Gastroesophageal sphincter (tissue), 4 donors: Measurements from ENCODE around the gene RBP3. TPM values are rescaled to one million over a fixed set of nuclear protein-coding genes. Genes with fewer than 3 reads are reported as not detected.

Source experiments
- ATAC-seq: fragments of 150-250 bp; one replicate; pipeline ENCODE4 v1.9.1; 2016; ENCODE audit warnings: mild to moderate bottlenecking, moderate library complexity
- H3K27ac ChIP-seq, 4 donors: fragments of 200-600 bp; sonication (generic) in 3 of 4; 1 replicate in 3 of 4; 2 replicates in 1 of 4; pipeline ENCODE4 v1.5.1; 2016 to 2019
- H3K27me3 ChIP-seq: fragments of 200-600 bp; sonication (generic); one replicate; pipeline ENCODE4 v1.5.1; 2019
- H3K36me3 ChIP-seq, 2 donors: fragments of 200-600 bp; sonication (generic); one replicate each; pipeline ENCODE4 v1.5.1; 2019; ENCODE audit warnings: control low read depth in 1 of 2
- H3K4me1 ChIP-seq, 3 donors: fragments of 200-600 bp; sonication (generic); 1 replicate in 2 of 3; 2 replicates in 1 of 3; pipeline ENCODE4 v1.5.1; 2016 to 2019; ENCODE audit warnings: control low read depth in 2 of 3
- H3K4me3 ChIP-seq, 2 donors: fragments of 200-600 bp; sonication (generic); one replicate each; pipeline ENCODE4 v1.5.1; 2019; ENCODE audit warnings: mild to moderate bottlenecking in 1 of 2, moderate library complexity in 1 of 2
- H3K9me3 ChIP-seq, 3 donors: fragments of 200-600 bp; sonication (generic); one replicate each; pipeline ENCODE4 v1.5.1; 2017 to 2019; ENCODE audit warnings: control low read depth in 2 of 3
- EP300 ChIP-seq: sonication (generic); formaldehyde crosslinking; IDR thresholded peaks from one replicate; pipeline ENCODE4 v1.6.1; 2017; ENCODE audit warnings: antibody characterized with exemption, mild to moderate bottlenecking
- POLR2A ChIP-seq, 2 donors: fragments of 450-650 bp; IDR thresholded peaks; one replicate each; pipeline ENCODE4 v1.6.1; 2017; ENCODE audit warnings: antibody characterized with exemption in 2 of 2, mild to moderate bottlenecking in 2 of 2, moderate library complexity in 1 of 2
- POLR2AphosphoS5 ChIP-seq: sonication (generic); formaldehyde crosslinking; IDR thresholded peaks from one replicate; pipeline ENCODE4 v1.6.1; 2017; ENCODE audit warnings: antibody characterized with exemption
- WGBS, 2 donors: methylation state at CpG; one replicate each; pipeline ENCODE4 v1.1.5; 2018; ENCODE audit warnings: low coverage in 1 of 2; 5-methylcytosine and 5-hydroxymethylcytosine counted together
- total RNA-seq, 4 donors: library from RNA; depleted of rRNA; stranded (reverse); fragments of >200 nt; gene quantifications; one replicate each; pipeline ENCODE4 v1.1.0, GENCODE V29; 2016
- TF ChIP-seq, protein P1 (sequence below), 4 experiments: fragments of 200-600 bp in 2 of 4; fragments of 450-650 bp in 2 of 4; sonication (generic) in 1 of 4; IDR thresholded peaks; one replicate each; pipeline ENCODE4 v1.5.1; 2017 to 2019; ENCODE audit warnings: antibody characterized with exemption in 4 of 4, mild to moderate bottlenecking in 2 of 4, moderate library complexity in 2 of 4

RBP3 gene
- total RNA-seq, 4 donors from 2014 or later: not detected

DNA sequence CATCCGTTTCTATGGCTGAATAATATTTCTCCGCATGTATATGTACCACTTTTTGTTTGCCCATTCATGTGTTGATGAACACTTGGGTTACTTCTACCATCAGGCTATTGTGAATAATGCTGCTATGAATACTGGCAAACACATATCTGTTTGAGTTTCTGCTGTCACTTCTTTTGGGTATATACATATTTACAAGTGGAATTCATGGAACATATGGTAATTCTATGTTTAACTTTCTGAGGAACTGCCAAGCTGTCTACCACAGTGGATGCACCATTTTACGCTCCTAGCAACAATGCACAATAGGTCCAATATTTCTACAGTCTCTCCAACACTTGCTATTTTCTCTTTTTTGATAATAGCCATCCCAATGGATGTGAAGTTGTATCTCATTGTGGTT is 41.5 kb downstream of the RBP3 start:
- Histone ChIP-seq H3K4me1 (peaks cover 0 to 5% (median 0%) of the 10 kb centered on the region in 3 donors), H3K27me3 (no peaks in the 10 kb centered on the region), H3K9me3 (no peaks in the 10 kb centered on the region), H3K27ac (no peak overlapping the region), H3K4me3 (no peak overlapping the region), H3K36me3 (no peaks in the 10 kb centered on the region)
- no peak for ATAC-seq
- TF ChIP-seq, protein P1, sequence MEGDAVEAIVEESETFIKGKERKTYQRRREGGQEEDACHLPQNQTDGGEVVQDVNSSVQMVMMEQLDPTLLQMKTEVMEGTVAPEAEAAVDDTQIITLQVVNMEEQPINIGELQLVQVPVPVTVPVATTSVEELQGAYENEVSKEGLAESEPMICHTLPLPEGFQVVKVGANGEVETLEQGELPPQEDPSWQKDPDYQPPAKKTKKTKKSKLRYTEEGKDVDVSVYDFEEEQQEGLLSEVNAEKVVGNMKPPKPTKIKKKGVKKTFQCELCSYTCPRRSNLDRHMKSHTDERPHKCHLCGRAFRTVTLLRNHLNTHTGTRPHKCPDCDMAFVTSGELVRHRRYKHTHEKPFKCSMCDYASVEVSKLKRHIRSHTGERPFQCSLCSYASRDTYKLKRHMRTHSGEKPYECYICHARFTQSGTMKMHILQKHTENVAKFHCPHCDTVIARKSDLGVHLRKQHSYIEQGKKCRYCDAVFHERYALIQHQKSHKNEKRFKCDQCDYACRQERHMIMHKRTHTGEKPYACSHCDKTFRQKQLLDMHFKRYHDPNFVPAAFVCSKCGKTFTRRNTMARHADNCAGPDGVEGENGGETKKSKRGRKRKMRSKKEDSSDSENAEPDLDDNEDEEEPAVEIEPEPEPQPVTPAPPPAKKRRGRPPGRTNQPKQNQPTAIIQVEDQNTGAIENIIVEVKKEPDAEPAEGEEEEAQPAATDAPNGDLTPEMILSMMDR (IDR thresholded peaks at IDR 0.05): no peak
- TF ChIP-seq POLR2A (IDR thresholded peaks at IDR 0.05) (no peak), POLR2AphosphoS5 (no peak), EP300 (no peak)
- WGBS, 2 donors: 88 to 92% methylated on average over 3 of the region's 3 CpGs

DNA sequence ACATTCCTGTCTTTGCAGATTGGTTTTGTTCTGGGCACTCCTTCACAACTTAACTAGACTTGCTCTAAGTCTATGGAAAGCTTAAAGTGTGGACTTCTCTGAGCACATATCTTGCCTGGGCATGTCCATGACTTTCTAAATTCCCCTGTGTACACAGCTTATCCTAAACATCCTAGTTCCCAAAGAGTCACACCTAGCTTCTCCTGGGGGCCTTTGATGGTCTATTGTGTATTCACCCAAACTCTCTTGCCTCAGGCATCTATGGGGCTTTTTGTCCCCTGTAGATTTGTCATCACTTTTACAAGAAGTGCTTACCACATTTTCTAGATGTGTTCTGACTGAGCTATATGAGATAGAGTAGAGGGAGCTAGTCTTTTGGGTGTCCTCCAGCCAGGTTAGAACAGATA is 48.2 kb downstream of the RBP3 start:
- no peak overlapping the region for H3K4me3 ChIP-seq
- H3K36me3 ChIP-seq: no peaks in the 10 kb centered on the region
- no peak for TF ChIP-seq POLR2A (IDR thresholded peaks at IDR 0.05)
- TF ChIP-seq, protein P1 (IDR thresholded peaks at IDR 0.05): no peak
- no peak for TF ChIP-seq POLR2AphosphoS5
- no peak for TF ChIP-seq EP300
- no peak overlapping the region for H3K27ac ChIP-seq
- ATAC-seq: no peak
- H3K9me3 ChIP-seq: peaks cover 0 to 5% (median 0%) of the 10 kb centered on the region in 3 donors
- no peaks in the 10 kb centered on the region for H3K4me1 ChIP-seq
- no peaks in the 10 kb centered on the region for H3K27me3 ChIP-seq

DNA sequence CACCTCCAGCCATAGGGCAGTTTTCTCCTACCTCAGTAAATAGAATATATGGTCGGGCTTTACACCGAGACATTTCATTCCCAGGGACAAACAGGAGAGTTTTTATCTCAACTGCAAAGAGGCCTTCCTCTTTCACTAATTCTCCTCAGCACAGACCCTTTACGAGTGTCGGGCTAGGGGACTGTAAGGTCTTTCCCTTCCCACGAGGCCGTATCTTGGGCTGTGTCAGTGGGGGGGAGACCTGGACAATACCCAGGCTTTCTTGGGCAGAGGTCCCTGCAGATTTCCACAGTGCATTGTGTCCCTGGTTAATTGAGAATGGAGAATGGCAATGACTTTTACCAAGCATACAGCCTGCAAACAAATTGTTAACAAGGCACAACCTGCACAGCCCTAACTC is 49.1 kb downstream of the RBP3 start:
- Histone ChIP-seq H3K27me3 (no peaks in the 10 kb centered on the region), H3K4me1 (peaks cover 0 to 4% (median 0%) of the 10 kb centered on the region in 3 donors), H3K27ac (no peak overlapping the region), H3K4me3 (no peak overlapping the region), H3K36me3 (no peaks in the 10 kb centered on the region), H3K9me3 (peaks cover 0 to 5% (median 0%) of the 10 kb centered on the region in 3 donors)
- TF ChIP-seq POLR2A (IDR thresholded peaks at IDR 0.05) (no peak), POLR2AphosphoS5 (no peak), EP300 (no peak)
- TF ChIP-seq, protein P1 (IDR thresholded peaks at IDR 0.05): no peak
- WGBS, 2 donors: 77% methylated on average over 6 of the region's 6 CpGs; no CpG with 5 or more reads in 1 of the 2 donors
- no peak for ATAC-seq

DNA sequence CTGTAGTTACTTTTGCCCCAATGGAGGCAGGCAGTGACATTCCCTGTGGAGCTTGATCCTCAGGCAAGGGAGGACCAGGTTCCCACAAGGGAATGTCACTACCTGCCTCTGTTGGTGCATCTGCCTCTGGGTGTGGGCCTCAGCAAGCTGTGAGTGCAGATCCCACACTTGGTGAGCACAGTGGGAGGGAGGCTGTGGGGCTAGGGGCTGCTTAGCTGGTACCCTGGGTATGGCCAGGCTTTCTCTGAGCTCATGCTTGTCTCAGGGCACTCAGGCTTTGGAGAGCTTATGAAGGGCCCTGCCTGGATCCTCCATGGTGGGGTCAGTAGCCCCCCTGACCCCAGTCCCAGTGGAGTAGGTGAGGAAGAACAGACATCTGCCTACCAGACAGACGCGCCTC is 52.1 kb downstream of the RBP3 start:
- Histone ChIP-seq H3K4me1 (peaks cover 0 to 21% (median 13%) of the 10 kb centered on the region in 3 donors), H3K27me3 (no peaks in the 10 kb centered on the region), H3K4me3 (no peak overlapping the region), H3K9me3 (peaks cover 0 to 5% (median 0%) of the 10 kb centered on the region in 3 donors), H3K27ac (no peak overlapping the region), H3K36me3 (no peaks in the 10 kb centered on the region)
- ATAC-seq: no peak
- WGBS, 2 donors: 100% methylated on average over 2 of the region's 2 CpGs; no CpG with 5 or more reads in 1 of the 2 donors
- TF ChIP-seq POLR2AphosphoS5 (no peak), EP300 (no peak), POLR2A (IDR thresholded peaks at IDR 0.05) (no peak)
- TF ChIP-seq, protein P1 (IDR thresholded peaks at IDR 0.05): no peak

DNA sequence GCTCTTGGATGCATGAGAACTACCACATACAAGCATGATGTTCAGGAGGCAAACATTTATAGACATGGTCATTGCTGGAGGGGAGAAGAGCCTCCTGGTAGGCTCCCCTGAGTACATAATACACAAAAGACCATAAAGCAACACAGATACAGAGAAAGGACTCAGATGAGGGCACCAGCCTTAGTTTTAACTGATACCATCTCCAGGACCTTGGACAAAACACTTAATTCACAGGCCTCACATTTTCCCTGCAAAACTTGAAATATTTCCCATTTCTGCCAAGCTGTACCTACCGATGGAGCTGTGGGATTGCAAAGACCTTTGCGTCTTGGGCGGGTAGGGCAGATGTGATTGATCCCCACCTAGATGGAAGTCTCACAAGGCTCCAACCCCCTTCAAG is 52.6 kb downstream of the RBP3 start:
- TF ChIP-seq, protein P1 (IDR thresholded peaks at IDR 0.05): no peak
- TF ChIP-seq POLR2A (IDR thresholded peaks at IDR 0.05) (no peak), POLR2AphosphoS5 (no peak), EP300 (no peak)
- peaks cover 0 to 5% (median 0%) of the 10 kb centered on the region in 3 donors for H3K9me3 ChIP-seq
- WGBS, 2 donors: 96% methylated on average over 3 of the region's 3 CpGs; no CpG with 5 or more reads in 1 of the 2 donors
- peaks cover 0 to 21% (median 13%) of the 10 kb centered on the region in 3 donors for H3K4me1 ChIP-seq
- no peaks in the 10 kb centered on the region for H3K36me3 ChIP-seq
- no peak overlapping the region for H3K27ac ChIP-seq
- no peaks in the 10 kb centered on the region for H3K27me3 ChIP-seq
- H3K4me3 ChIP-seq: no peak overlapping the region
- no peak for ATAC-seq
